NT2/D1 (cell line): Measurements from ENCODE around the gene WDR1.

ENCODE experiments used
- DNase-seq: peaks from one replicate; pipeline ENCODE4 v3.0.0-alpha.2; 2011; ENCODE audit warnings: low read depth, low spot score
- H3K27me3 ChIP-seq: 2 replicates; pipeline ENCODE4 v1.6.0; 2011; ENCODE audit warnings: mild to moderate bottlenecking; ENCODE audit not compliant: insufficient read length, insufficient read depth
- H3K36me3 ChIP-seq: 2 replicates; pipeline ENCODE4 v1.6.1; 2011; ENCODE audit warnings: mild to moderate bottlenecking, low read length, mixed read lengths; ENCODE audit not compliant: insufficient read depth, insufficient read length
- H3K4me1 ChIP-seq: 2 replicates; pipeline ENCODE4 v1.5.1; 2011; ENCODE audit not compliant: insufficient read depth, insufficient read length
- H3K4me3 ChIP-seq: 2 replicates; pipeline ENCODE4 v1.5.1; 2011; ENCODE audit warnings: low read depth; ENCODE audit not compliant: insufficient read length
- H3K9ac ChIP-seq: 2 replicates; pipeline ENCODE4 v1.6.0; 2011; ENCODE audit warnings: low read depth; ENCODE audit not compliant: insufficient read length
- H3K9me3 ChIP-seq: 2 replicates; pipeline ENCODE4 v1.5.1; 2011; ENCODE audit warnings: mild to moderate bottlenecking, low read length; ENCODE audit not compliant: insufficient read depth
- SUZ12 ChIP-seq: IDR thresholded peaks from 2 replicates; pipeline ENCODE4 v1.6.1; 2011; ENCODE audit not compliant: insufficient read length, insufficient read depth; ENCODE audit errors: extremely low read depth
- YY1 ChIP-seq: IDR thresholded peaks from 2 replicates; pipeline ENCODE4 v1.6.1; 2011; ENCODE audit not compliant: insufficient read length, insufficient read depth
- ZNF274 ChIP-seq: IDR thresholded peaks from 2 replicates; pipeline ENCODE4 v1.6.1; 2011; ENCODE audit warnings: mild to moderate bottlenecking, low read depth, low read length

WDR1 gene

GRCh38 chr4:10106421-10107039, 10.1 kb downstream of the WDR1 start:
- peaks cover 46% of the 10 kb centered on the region for H3K4me1 ChIP-seq
- DNase-seq, result peak; percentile 42
- no peak for TF ChIP-seq YY1
- no peak for TF ChIP-seq SUZ12
- no peak for TF ChIP-seq ZNF274
- no peaks in the 10 kb centered on the region for H3K9me3 ChIP-seq
- H3K9ac ChIP-seq, result no peak overlapping the region
- H3K27me3 ChIP-seq, result no peaks in the 10 kb centered on the region
- peaks cover 93% of the 10 kb centered on the region for H3K36me3 ChIP-seq
- H3K4me3 ChIP-seq, result no peak overlapping the region

DNA sequence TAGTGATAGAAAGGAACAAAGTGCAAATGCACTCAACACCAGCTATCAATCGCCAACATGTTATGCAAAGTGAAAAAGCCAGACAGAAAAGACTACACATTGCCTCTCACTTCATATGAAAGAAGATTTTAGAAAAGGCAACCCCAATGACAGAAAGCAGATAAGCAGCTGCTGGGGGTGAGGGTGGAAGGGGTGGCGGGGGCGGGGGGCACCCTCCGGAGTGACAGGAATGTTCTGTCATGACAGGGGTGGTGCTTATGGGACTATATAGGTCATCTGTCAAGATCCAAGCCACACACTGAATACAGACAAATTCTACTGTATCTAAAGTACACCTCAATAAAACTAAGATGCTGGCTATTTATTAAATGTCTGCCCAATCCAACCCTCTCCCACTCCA, 10.7 kb downstream of the WDR1 start:
- Histone ChIP-seq H3K36me3 (peaks cover 93% of the 10 kb centered on the region), H3K27me3 (no peaks in the 10 kb centered on the region), H3K4me3 (no peak overlapping the region), H3K9me3 (no peaks in the 10 kb centered on the region), H3K9ac (no peak overlapping the region), H3K4me1 (peaks cover 42% of the 10 kb centered on the region)
- DNase-seq, result no peak
- TF ChIP-seq YY1 (no peak), SUZ12 (no peak), ZNF274 (no peak)

DNA sequence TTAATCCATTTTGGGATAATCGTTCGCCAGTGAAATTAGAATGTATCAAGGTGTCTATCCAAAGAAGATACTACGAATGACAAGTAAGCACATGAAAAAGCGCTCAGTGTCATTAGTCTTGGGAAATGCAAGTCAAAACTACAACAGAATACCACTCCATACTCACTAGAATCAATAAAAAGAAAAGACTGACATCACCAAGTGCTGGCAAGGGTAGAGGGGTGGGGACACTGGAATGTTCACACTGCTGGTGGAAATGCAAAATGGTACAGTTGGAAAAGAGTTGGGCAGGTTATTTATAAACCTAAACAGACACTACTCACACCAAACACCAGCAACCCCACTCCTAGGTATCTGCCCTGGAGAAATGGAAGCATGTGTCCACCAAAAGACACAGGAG, 11.2 kb downstream of the WDR1 start:
- DNase-seq, result no peak
- TF ChIP-seq SUZ12 (no peak), ZNF274 (no peak), YY1 (no peak)
- Histone ChIP-seq H3K4me1 (peaks cover 47% of the 10 kb centered on the region), H3K9ac (no peak overlapping the region), H3K9me3 (no peaks in the 10 kb centered on the region), H3K27me3 (no peaks in the 10 kb centered on the region), H3K4me3 (no peak overlapping the region), H3K36me3 (peaks cover 93% of the 10 kb centered on the region)

- Histone ChIP-seq H3K9me3 (no peaks in the 10 kb centered on the region), H3K36me3 (peaks cover 93% of the 10 kb centered on the region), H3K4me3 (no peak overlapping the region), H3K9ac (no peak overlapping the region), H3K4me1 (peaks cover 48% of the 10 kb centered on the region), H3K27me3 (no peaks in the 10 kb centered on the region)
- TF ChIP-seq ZNF274, result no peak
- TF ChIP-seq YY1, result no peak
- no peak for TF ChIP-seq SUZ12
- DNase-seq, result no peak
Measured at GRCh38 chr4:10104991-10105276, 11.7 kb downstream of the WDR1 start.

- TF ChIP-seq SUZ12, result no peak
- TF ChIP-seq ZNF274, result no peak
- no peak for TF ChIP-seq YY1
- no peak overlapping the region for H3K4me3 ChIP-seq
- no peaks in the 10 kb centered on the region for H3K9me3 ChIP-seq
- no peak overlapping the region for H3K9ac ChIP-seq
- H3K4me1 ChIP-seq, result peaks cover 46% of the 10 kb centered on the region
- H3K27me3 ChIP-seq, result no peaks in the 10 kb centered on the region
- DNase-seq, result no peak
- peaks cover 93% of the 10 kb centered on the region for H3K36me3 ChIP-seq
Measured at GRCh38 chr4:10104211-10104990, 12.2 kb downstream of the WDR1 start.

DNA sequence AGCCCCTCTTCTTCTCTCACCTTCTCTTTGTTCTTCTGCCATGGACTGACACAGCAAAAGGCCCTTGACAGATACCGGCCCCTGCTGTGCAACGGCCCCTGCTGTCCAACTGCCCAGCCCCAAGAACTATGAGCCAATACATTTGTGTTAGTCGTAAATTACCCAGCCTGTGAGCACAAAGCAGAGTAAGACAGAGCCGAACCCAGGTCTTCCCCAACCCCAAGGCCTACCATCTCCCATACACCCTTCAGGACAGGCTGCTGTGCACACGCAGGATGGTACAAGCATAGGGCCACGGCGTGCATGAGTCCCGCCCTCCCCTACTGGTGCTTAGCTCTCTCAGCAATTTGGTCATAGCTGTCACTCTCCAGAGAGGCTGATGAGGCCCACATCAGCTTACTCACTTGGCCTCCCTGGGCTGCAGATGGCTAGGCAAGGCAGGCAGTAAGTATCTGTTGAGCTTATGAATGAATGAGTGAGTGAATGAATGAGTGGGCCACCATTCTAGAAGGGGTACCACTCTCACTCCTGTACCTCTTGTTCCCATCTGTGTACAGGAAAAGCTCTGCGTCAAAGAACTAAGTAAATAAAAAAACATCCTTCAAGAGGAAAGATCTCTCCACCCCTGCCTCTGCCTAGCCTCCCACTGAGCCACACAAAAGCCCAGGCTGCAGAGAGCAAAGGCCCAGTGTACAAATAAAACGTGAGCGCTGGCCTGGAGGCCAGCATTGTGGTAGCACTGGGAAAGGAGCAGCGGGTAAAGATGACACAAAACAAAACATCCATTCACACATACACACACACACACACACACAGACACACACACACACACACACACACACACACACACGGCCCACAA, 13.9 kb downstream of the WDR1 start:
- Histone ChIP-seq H3K27me3 (no peaks in the 10 kb centered on the region), H3K4me1 (peaks cover 42% of the 10 kb centered on the region), H3K4me3 (no peak overlapping the region), H3K9ac (no peak overlapping the region), H3K9me3 (no peaks in the 10 kb centered on the region), H3K36me3 (peaks cover 92% of the 10 kb centered on the region)
- no peak for TF ChIP-seq YY1
- TF ChIP-seq ZNF274, result no peak
- TF ChIP-seq SUZ12, result no peak
- DNase-seq, result no peak
